ENCODE results near the gene PMS2.
"Not testable (repeated sequence)": the region's sequence is repeated elsewhere in the genome, so short reads cannot be mapped to it uniquely, and the experiment has no call there.

Gene PMS2

GRCh38 chr7:6012355-6013104 is 3.7 kb upstream of the PMS2 start:
- DNase-seq: no peak

- DNase-seq: no peak
These were observed 2.7 kb upstream of the PMS2 start for GRCh38 chr7:6011541-6011940.

DNA sequence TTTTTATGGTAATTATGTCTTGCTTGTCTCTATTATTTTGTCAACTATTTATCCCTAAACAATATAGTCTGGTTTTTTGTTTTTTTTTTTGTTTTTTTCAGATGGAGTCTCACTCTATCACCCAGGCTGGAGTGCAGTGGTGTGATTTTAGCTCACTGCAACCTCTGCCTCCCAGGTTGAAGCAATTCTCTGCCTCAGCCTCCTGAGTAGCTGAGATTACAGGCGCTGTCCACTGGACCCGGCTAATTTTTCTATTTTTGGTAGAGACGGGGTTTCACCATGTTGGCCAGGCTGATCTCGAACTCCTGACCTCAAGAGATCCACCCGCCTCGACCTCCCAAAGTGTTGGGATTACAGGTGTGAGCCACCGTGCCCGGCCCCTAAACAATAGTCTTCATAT is 1.5 kb upstream of the PMS2 start:
- DNase-seq: not testable (repeated sequence)

GRCh38 chr7:6007835-6008590 is 836 bp downstream of the PMS2 start:
- not testable (repeated sequence) for DNase-seq

GRCh38 chr7:6007386-6007785 is 1.5 kb downstream of the PMS2 start:
- no peak for DNase-seq

DNA sequence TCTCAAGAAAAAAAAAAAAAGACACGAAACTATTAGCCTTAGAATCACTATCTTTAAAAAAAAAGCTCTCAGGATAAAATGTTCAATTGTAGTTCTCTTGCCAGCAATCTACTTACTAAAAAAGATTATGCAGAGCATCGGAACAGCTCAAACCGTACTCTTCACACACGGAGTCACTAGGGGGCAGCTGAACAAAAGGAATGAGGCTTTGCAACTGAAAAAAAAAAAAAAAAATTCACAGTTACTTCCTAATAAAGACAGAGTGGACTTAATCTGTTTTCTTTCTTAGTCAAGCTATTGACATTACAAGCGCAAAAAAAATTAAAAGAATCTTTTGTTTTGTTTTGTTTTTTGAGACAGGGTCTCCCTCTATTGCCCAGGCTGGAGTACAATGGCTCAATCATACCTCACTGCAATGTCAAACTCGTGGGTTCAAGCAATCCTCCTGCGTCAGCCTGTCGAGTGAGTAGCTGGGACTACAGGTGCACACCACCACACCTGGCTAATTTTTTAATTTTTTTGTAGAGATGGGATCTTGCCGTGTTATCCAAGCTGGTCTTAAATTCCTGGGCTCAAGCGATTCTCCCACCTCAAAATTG is 11.5 kb downstream of the PMS2 start:
- DNase-seq: no peak

DNA sequence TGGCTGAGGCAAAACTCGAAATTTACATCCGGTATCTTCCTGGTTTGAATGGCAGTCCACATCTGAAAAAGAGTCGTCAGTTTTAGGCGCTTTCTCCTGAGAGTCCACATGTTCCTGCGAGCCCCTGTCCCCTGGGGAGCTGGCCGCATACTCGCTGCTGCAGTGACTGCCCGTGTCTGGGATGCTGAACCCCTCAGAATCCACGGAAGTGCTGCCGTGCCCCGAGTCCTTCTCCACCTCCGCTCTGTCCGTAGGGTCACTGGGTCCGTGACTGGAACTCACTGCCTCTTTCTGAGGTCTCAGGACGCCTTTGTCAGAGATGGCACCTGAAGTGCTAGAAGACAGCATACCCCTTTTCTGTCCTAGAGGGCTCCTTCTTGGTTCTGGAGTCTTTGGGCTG is 21.8 kb downstream of the PMS2 start:
- DNase-seq: not testable (repeated sequence)

GRCh38 chr7:5979680-5980314 is 29.1 kb downstream of the PMS2 start:
- DNase-seq: not testable (repeated sequence)

DNA sequence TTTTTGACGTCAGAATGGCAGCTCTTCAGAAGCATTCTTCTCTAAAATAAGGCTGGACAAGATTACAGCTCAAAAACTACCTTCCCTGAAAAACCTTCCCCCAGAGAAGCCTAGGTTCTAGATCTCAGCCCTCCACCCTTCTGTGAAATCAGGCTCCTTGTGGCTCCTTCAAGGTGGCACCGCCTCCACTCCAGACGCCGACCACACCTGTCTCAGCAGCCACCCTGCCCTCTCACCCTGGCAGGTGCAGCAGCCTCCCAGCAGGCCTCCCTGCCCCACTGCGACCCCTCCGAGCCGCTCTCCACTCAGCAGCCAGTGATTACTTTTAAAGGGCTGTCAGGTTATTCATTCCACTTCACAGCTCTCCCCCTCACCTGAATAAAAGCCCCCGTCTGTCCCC is 35.3 kb downstream of the PMS2 start:
- DNase-seq: not testable (repeated sequence)

- not testable (repeated sequence) for DNase-seq
These were observed 38.4 kb downstream of the PMS2 start, which contains the start of gene RSPH10B for GRCh38 chr7:5970347-5970911. TSS of gene RSPH10B (minus strand) at chr7:5970689. CDS start at chr7:5967116, 3,573 bp downstream.

- not testable (repeated sequence) for DNase-seq
These were observed 45.0 kb downstream of the PMS2 start for GRCh38 chr7:5963810-5964209.

DNA sequence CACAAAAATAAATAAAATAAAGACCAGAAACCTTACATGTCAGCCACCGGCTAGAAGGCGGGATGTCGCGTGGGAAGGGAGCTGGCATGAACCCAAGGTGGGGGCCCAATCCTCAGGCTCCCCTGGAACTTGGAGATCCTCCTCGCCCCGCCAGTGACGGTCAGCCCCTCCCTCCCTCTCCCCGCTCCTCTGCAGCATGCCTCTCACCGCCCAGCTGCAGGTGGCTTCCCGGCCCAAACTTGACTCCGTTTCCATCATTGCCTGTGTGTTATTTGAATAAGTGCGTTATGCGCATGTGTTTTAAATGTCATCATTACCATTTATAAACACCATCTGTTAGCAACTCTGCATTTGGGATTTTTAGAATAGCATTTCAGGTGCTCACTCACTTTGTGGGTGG is 45.6 kb downstream of the PMS2 start:
- DNase-seq: not testable (repeated sequence)

DNA sequence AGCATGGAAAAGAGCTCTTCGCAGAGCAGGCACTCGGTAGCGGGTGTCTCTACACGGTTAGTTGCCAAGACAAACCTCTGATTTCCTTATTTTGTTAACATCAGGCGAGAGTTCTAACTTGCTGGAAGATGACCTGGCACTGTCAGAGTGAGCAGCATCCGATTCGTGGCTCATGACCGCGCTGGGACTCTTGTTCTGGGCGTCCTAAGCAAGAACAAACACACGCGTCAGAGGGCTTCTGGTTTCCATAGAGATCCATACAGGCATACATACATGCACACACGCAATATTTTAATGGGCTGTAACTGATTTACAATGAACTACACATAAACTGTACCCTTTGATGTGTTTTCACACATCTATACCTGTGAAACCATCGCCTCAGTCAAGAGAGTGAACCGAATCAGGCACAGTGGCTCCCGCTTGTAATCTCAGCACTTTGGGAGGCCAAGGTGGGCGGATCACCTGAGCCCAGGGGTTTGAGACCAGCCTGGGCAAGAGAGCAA is 73.9 kb downstream of the PMS2 start:
- DNase-seq: not testable (repeated sequence)

GRCh38 chr7:5931905-5932644 is 76.8 kb downstream of the PMS2 start:
- not testable (repeated sequence) for DNase-seq

DNA sequence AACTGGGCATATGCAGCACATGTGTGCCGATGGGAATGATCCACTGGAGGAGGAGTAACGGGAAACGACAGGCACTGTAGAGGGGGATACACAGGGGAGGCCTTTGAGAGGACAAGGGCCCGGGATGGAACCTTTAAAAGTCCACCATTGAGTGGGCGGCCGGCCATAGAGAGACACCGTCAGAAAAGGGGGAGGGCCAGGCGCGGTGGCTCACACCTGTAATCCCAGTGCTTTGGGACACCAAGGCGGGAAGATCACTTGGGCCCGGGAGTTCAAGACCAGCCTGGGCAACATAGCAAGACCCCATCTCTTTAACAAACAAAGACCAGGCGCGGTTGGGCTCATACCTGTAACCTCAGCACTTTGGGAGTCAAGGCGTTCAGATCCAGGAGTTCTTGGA is 77.6 kb downstream of the PMS2 start:
- DNase-seq: not testable (repeated sequence)

DNA sequence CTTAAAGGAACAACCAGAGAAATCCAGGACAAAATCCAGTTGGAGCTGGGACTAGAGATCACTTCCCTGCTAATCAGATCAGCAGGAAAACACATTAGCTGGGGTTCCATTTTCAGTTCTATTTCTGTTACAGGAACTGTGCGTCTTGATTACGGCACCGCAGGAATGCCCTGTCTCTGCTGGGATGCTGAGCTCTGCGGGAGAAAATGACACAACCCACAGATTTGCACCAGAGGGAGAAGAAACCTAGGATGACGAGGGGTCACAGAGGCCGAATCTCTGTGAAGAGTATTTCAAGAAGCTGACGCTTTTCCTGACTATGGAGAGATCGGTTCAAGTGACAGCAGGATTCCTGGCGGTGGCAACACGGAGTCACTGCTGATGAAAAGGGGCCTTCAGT is 78.6 kb downstream of the PMS2 start:
- DNase-seq: not testable (repeated sequence)

DNA sequence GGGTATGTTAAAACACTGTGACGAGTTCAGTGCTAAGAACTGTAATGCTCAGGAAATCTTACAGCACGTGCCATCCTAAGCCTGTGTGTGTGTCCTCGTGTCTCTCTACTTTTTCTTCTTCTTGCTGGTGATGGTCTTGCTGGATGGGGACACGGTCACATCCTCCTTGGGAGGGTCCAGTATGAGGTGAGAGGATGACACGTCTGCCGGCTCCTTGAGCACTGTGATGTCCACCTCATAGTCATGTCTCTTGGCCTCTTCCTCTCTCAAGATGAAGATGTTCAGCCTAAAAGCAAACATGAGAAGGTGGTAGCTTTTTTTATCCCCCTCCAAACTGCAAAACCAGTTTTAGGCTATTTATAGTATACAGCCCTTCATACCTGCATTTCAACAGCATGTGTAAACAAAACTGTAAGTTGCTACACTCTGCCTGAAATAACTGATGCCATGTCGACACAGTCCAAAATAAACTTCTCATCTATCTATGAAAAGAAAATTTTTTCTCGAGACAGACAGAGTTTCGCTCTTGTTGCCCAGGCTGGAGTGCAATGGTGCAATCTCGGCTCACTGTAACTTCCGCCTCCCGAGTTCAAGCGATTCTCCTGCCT is 82.5 kb downstream of the PMS2 start:
- not testable (repeated sequence) for DNase-seq

- DNase-seq: not testable (repeated sequence)
These were observed 84.2 kb downstream of the PMS2 start for GRCh38 chr7:5924630-5925029.

GRCh38 chr7:5924180-5924579 is 84.7 kb downstream of the PMS2 start:
- not testable (repeated sequence) for DNase-seq
